H1 (cell line): ENCODE measurements around the gene TCF7L1. TPM values are rescaled to one million over a fixed set of nuclear protein-coding genes. Genes with fewer than 3 reads are reported as not detected.

ENCODE experiments used
- CTCF ChIA-PET: fragments of 300-600 bp; sonication (Branson Sonifier 250); formaldehyde crosslinking; loops from one replicate; lab custom pipeline; 2021; ENCODE audit not compliant: partially characterized antibody; lab: Charles Lee
- POLR2A ChIA-PET: fragments of 300-600 bp; sonication (Branson Sonifier 250); formaldehyde crosslinking; loops from one replicate; lab custom pipeline; 2021; ENCODE audit warnings: inconsistent platforms; ENCODE audit not compliant: partially characterized antibody; lab: Charles Lee
- DNase-seq, 2 experiments: peaks; one replicate each; pipeline versions ENCODE4 v3.0.0 to v3.0.0-alpha.2; 2010 to 2022; ENCODE audit warnings: low spot score in 2 of 2, low read depth in 1 of 2, mixed read lengths in 1 of 2
- FAIRE-seq: peaks from 2 replicates; lab custom pipeline; 2011; peaks lifted over from hg19 to GRCh38; lab: Jason Lieb, UNC
- H2AFZ ChIP-seq: 2 replicates; pipeline ENCODE4 v1.8.1; 2012; ENCODE audit warnings: low read length, inconsistent platforms
- H2AK5ac ChIP-seq: 2 replicates; pipeline ENCODE4 v1.6.1; 2013; ENCODE audit warnings: low read depth, low read length
- H2BK120ac ChIP-seq: replicated peaks from 2 replicates; pipeline ENCODE3; 2013; ENCODE audit warnings: low read depth, low read length, inconsistent platforms
- H2BK12ac ChIP-seq: 2 replicates; pipeline ENCODE4 v1.6.1; 2013; ENCODE audit warnings: low read depth, low read length
- H2BK15ac ChIP-seq: 2 replicates; pipeline ENCODE4 v1.6.1; 2013; ENCODE audit warnings: low read length
- H2BK20ac ChIP-seq: 2 replicates; pipeline ENCODE4 v1.6.1; 2013; ENCODE audit warnings: low read length
- H2BK5ac ChIP-seq: 2 replicates; pipeline ENCODE4 v1.6.1; 2013; ENCODE audit warnings: low read depth, low read length
- H3K14ac ChIP-seq: 2 replicates; pipeline ENCODE4 v1.6.1; 2013; ENCODE audit warnings: inconsistent platforms; ENCODE audit not compliant: insufficient read length
- H3K18ac ChIP-seq: 2 replicates; pipeline ENCODE4 v1.6.1; 2013; ENCODE audit warnings: low read length; ENCODE audit errors: extremely low read depth
- H3K23ac ChIP-seq: 2 replicates; pipeline ENCODE4 v1.6.1; 2013; ENCODE audit warnings: inconsistent platforms; ENCODE audit not compliant: insufficient read length
- H3K23me2 ChIP-seq: 2 replicates; pipeline ENCODE4 v1.6.1; 2013; ENCODE audit warnings: low read depth, low read length
- H3K27ac ChIP-seq: 2 replicates; pipeline ENCODE4 v1.6.1; 2011; ENCODE audit warnings: low read depth, low read length, inconsistent platforms
- H3K27me3 ChIP-seq, 4 experiments: replicated peaks in 1 of 4; 1 replicate in 1 of 4; 2 replicates in 3 of 4; pipeline versions ENCODE4 v1.6.1 to v1.8.1; 2011 to 2013; ENCODE audit warnings: low read length in 3 of 4, mild to moderate bottlenecking in 3 of 4, inconsistent platforms in 2 of 4, mixed read lengths in 2 of 4, moderate library complexity in 1 of 4; ENCODE audit not compliant: control insufficient read depth in 3 of 4, insufficient read depth in 3 of 4; ENCODE audit errors: extremely low read depth in 1 of 4
- H3K36me3 ChIP-seq, 4 experiments: 2 replicates each; pipeline versions ENCODE4 v1.6.1 to v1.8.1; 2011 to 2013; ENCODE audit warnings: mild to moderate bottlenecking in 4 of 4, low read length in 3 of 4, moderate library complexity in 2 of 4, control low read depth in 1 of 4, inconsistent platforms in 1 of 4; ENCODE audit not compliant: insufficient read depth in 4 of 4, control insufficient read depth in 2 of 4
- H3K4ac ChIP-seq: replicated peaks from 2 replicates; pipeline ENCODE3; 2013; ENCODE audit warnings: low read length, low read depth, mixed read lengths, inconsistent platforms; ENCODE audit not compliant: insufficient read length
- H3K4me1 ChIP-seq, 4 experiments: replicated peaks in 1 of 4; 1 replicate in 1 of 4; 2 replicates in 3 of 4; pipeline versions ENCODE4 v1.6.1 to v1.8.1; 2011 to 2013; ENCODE audit warnings: low read length in 3 of 4, inconsistent platforms in 2 of 4, mixed read lengths in 1 of 4; ENCODE audit not compliant: insufficient read depth in 4 of 4, control insufficient read depth in 3 of 4
- H3K4me2 ChIP-seq, 2 experiments: 2 replicates each; pipeline versions ENCODE4 v1.6.1 to v1.8.1; 2011 to 2013; ENCODE audit warnings: low read depth in 2 of 2, low read length in 2 of 2, control low read depth in 1 of 2, inconsistent platforms in 1 of 2, mild to moderate bottlenecking in 1 of 2; ENCODE audit not compliant: insufficient read depth in 1 of 2
- H3K4me3 ChIP-seq, 4 experiments: fragments of 200-600, 300-600 bp in 1 of 4; sonication (generic), shearing (Covaris generic), sonication (Bioruptor Twin) in 1 of 4; 2 replicates each; pipeline versions ENCODE4 v1.5.1 to v1.8.1; 2011 to 2016; ENCODE audit warnings: low read length in 4 of 4, low read depth in 3 of 4, control low read depth in 2 of 4, inconsistent platforms in 2 of 4, mild to moderate bottlenecking in 2 of 4, mixed read lengths in 1 of 4, moderate library complexity in 1 of 4; ENCODE audit not compliant: insufficient read depth in 2 of 4; ENCODE audit errors: extremely low read depth in 1 of 4
- H3K56ac ChIP-seq: replicated peaks from 2 replicates; pipeline ENCODE3; 2013; ENCODE audit warnings: low read depth, mild to moderate bottlenecking, mixed read lengths, low read length, inconsistent platforms; ENCODE audit not compliant: insufficient read length
- H3K79me1 ChIP-seq: 2 replicates; pipeline ENCODE4 v1.6.1; 2013; ENCODE audit warnings: low read depth, low read length, control low read depth
- H3K79me2 ChIP-seq, 2 experiments: 2 replicates each; pipeline versions ENCODE4 v1.6.1 to v1.8.1; 2012 to 2013; ENCODE audit warnings: low read length in 2 of 2, mild to moderate bottlenecking in 2 of 2, inconsistent platforms in 1 of 2; ENCODE audit not compliant: insufficient read depth in 2 of 2, control insufficient read depth in 1 of 2
- H3K9ac ChIP-seq, 4 experiments: replicated peaks in 1 of 4; 1 replicate in 1 of 4; 2 replicates in 3 of 4; pipeline versions ENCODE4 v1.6.1 to v1.8.1; 2011 to 2013; ENCODE audit warnings: low read depth in 3 of 4, low read length in 3 of 4, control low read depth in 2 of 4, mild to moderate bottlenecking in 2 of 4, moderate library complexity in 2 of 4, inconsistent platforms in 1 of 4; ENCODE audit errors: extremely low read depth in 1 of 4
- H3K9me3 ChIP-seq, 2 experiments: 2 replicates each; pipeline versions ENCODE4 v1.6.1 to v1.8.1; 2012 to 2013; ENCODE audit warnings: mild to moderate bottlenecking in 2 of 2, moderate library complexity in 2 of 2, control low read depth in 1 of 2, inconsistent platforms in 1 of 2, low read depth in 1 of 2, low read length in 1 of 2, mixed read lengths in 1 of 2; ENCODE audit not compliant: insufficient read depth in 2 of 2
- H4K20me1 ChIP-seq, 2 experiments: replicated peaks in 1 of 2; 2 replicates each; pipeline versions ENCODE3 to v1.8.1; 2011 to 2013; ENCODE audit warnings: inconsistent platforms in 2 of 2, low read length in 2 of 2, mild to moderate bottlenecking in 1 of 2; ENCODE audit not compliant: insufficient read depth in 2 of 2, control insufficient read depth in 1 of 2
- H4K5ac ChIP-seq: 2 replicates; pipeline ENCODE4 v1.6.1; 2013; ENCODE audit warnings: low read length, low read depth, mixed read lengths, inconsistent platforms; ENCODE audit not compliant: insufficient read length
- H4K8ac ChIP-seq: 2 replicates; pipeline ENCODE4 v1.8.0; 2013; ENCODE audit warnings: mild to moderate bottlenecking, moderate library complexity, low read length, inconsistent platforms; ENCODE audit not compliant: insufficient read depth; ENCODE audit errors: extremely low read depth
- H4K91ac ChIP-seq: replicated peaks from 2 replicates; pipeline ENCODE3; 2013; ENCODE audit warnings: low read length, mixed read lengths, inconsistent platforms; ENCODE audit not compliant: insufficient read length
- BACH1 ChIP-seq: IDR thresholded peaks from 2 replicates; pipeline ENCODE4 v1.6.1; 2012; ENCODE audit warnings: low read length, improper control_type of control experiment
- BCL11A ChIP-seq, 2 experiments: IDR thresholded peaks; one replicate each; pipeline ENCODE4 v1.6.1; 2011; ENCODE audit warnings: low read depth in 2 of 2, low read length in 2 of 2, mild to moderate bottlenecking in 2 of 2
- FOSL1 ChIP-seq: IDR thresholded peaks from 2 replicates; pipeline ENCODE4 v1.6.1; 2011; ENCODE audit warnings: mild to moderate bottlenecking, low read depth, low read length, moderate library complexity; ENCODE audit not compliant: insufficient read depth
- HDAC6 ChIP-seq: IDR thresholded peaks from one replicate; pipeline ENCODE4 v1.7.1; 2012; ENCODE audit warnings: low read depth, mild to moderate bottlenecking, inconsistent platforms, low read length, moderate library complexity
- KDM5A ChIP-seq: fragments of 200-600 bp; IDR thresholded peaks from 2 replicates; pipeline ENCODE4 v1.7.1; 2012; ENCODE audit warnings: mild to moderate bottlenecking, low read length, inconsistent platforms, mixed read lengths
- SIN3A ChIP-seq, 2 experiments: IDR thresholded peaks in 1 of 2; conservative IDR thresholded peaks in 1 of 2; 2 replicates each; pipeline ENCODE4 v1.6.1; 2011 to 2012; ENCODE audit warnings: low read length in 2 of 2, improper control_type of control experiment in 1 of 2, low read depth in 1 of 2, mild to moderate bottlenecking in 1 of 2
- SIRT6 ChIP-seq: IDR thresholded peaks from one replicate; pipeline ENCODE4 v1.7.1; 2012; ENCODE audit warnings: low read length, inconsistent platforms
- SIX5 ChIP-seq: IDR thresholded peaks from 2 replicates; pipeline ENCODE4 v1.6.1; 2011; ENCODE audit warnings: mild to moderate bottlenecking, low read depth, low read length
- TAF7 ChIP-seq: optimal IDR thresholded peaks from 2 replicates; pipeline ENCODE3; 2011; ENCODE audit warnings: low read depth, mild to moderate bottlenecking, inconsistent platforms, low read length, moderate library complexity, borderline replicate concordance
- TCF12 ChIP-seq: IDR thresholded peaks from 2 replicates; pipeline ENCODE4 v1.6.1; 2011; ENCODE audit warnings: low read depth, mild to moderate bottlenecking, low read length
- WGBS, 2 experiments: shearing (Covaris generic) in 1 of 2; methylation state at CpG; one replicate each; pipeline versions ENCODE4 v1.1.6 to v1.1.7; 2013 to 2015; ENCODE audit warnings: low lambda C conversion rate in 2 of 2, mixed read lengths in 2 of 2, inconsistent platforms in 1 of 2, low coverage in 1 of 2, missing lambda C conversion rate in 1 of 2; ENCODE audit not compliant: insufficient replicate concordance in 2 of 2, insufficient coverage in 1 of 2, insufficient read length in 1 of 2; ENCODE audit errors: extremely low coverage in 1 of 2, missing lambda C conversion rate in 1 of 2; 5-methylcytosine and 5-hydroxymethylcytosine counted together
- polyA plus RNA-seq, 7 experiments: library from polyadenylated mRNA; depleted of rRNA in 3 of 7; stranded (reverse) in 5 of 7; unstranded in 2 of 7; fragments of >200 nt in 5 of 7; fragments of 200-250 nt in 2 of 7; gene quantifications; 1 replicate in 5 of 7; 2 replicates in 1 of 7; 4 replicates in 1 of 7; pipeline versions ENCODE4 v1.2.1 to v1.2.3, GENCODE V29; 2011 to 2013; ENCODE audit warnings: missing spikeins in 2 of 7, mixed read lengths in 2 of 7
- total RNA-seq: library from RNA; stranded (reverse); fragmentation: NEBNext Ultra II Directional; extraction: Animal tissue kit (Norgen Biotek cat#: 25700); gene quantifications from 2 replicates; pipeline ENCODE4 v1.2.1, GENCODE V29; 2021
- TF ChIP-seq, protein P1 (sequence below): IDR thresholded peaks from 2 replicates; pipeline ENCODE4 v1.6.1; 2012; ENCODE audit warnings: low read length, inconsistent platforms

TCF7L1 gene
- total and polyA plus RNA-seq, 2 of the 8 experiments (the other 6 are each of a cell fraction or from before 2014, with no cell fraction given), result 27.5 to 108 TPM

DNA sequence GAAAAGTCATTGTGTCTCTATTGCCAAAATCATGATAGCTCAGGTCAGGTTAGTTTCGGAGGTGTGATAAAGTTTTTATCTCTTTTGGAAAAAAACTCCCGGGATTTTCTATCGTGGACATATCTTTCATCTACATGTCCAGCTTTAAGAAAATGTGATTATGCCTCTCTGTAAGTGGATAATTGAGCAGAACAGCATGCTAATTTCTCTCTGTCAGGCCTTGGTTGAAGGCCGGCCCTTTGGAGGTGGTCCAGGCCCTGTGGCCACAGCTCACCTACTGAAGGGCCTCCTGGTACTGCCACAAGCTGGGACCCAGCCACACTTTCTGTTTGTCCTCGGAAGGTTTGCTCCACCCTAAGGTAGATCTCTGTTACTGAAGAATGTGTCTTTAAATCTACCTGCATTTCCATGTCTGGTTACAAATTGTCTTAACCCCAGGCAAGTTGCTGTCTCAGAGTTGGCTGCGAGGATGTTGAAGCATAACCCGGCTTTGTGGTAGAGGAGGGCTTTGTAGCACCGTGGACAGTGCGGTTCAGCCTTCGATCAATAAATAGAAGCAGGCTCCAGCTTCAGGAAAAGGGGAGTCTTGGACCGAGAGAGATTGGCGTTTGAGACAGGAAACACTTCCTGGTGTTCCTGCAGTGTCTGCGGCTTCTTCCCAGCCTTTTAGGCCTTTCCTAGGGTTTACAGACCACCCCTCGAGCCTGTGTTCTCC, 25.5 kb downstream of the TCF7L1 start:
- Histone ChIP-seq H2BK5ac (no peak overlapping the region), H3K23me2 (no peaks in the 10 kb centered on the region), H3K79me2 (peaks cover 43 to 100% of the 10 kb centered on the region in 2 experiments), H3K4ac (no peak overlapping the region), H3K14ac (no peak overlapping the region), H4K8ac (no peak overlapping the region), H3K4me2 (no peak overlapping the region), H4K5ac (no peak overlapping the region), H3K9ac (no peak overlapping the region), H4K20me1 (peaks cover 45 to 47% of the 10 kb centered on the region in 2 experiments), H2BK12ac (no peak overlapping the region), H3K79me1 (peaks cover 25% of the 10 kb centered on the region), H3K18ac (no peak overlapping the region), H3K27me3 (no peaks in the 10 kb centered on the region; a peak in 1 of 7 replicates), H3K23ac (no peak overlapping the region), H3K9me3 (no peaks in the 10 kb centered on the region), H4K91ac (no peak overlapping the region), H2AFZ (no peak overlapping the region), H2BK15ac (no peak overlapping the region), H3K4me1 (peaks cover 13 to 39% (median 24%) of the 10 kb centered on the region in 4 experiments), H2BK120ac (no peak overlapping the region), H2AK5ac (no peak overlapping the region), H3K27ac (0 out of 2 replicates have a peak overlapping the region, but pooled peaks have one; percentile 31), H2BK20ac (no peak overlapping the region), H3K4me3 (no peak overlapping the region), H3K56ac (no peak overlapping the region), H3K36me3 (peaks cover 0 to 8% (median 0%) of the 10 kb centered on the region in 4 experiments; a peak in 2 of 8 replicates)
- 89% methylated on average over 14 of the region's 14 CpGs; no CpG with 5 or more reads in 1 of the 2 experiments for WGBS, 2 experiments
- ChIA-PET POLR2A (interaction anchor here (0.9 to 5.5 kb wide), 9 partner anchors 11 to 97 kb away, joined by 3 to 63 read pairs (median 4); no protein-coding TSS in a partner anchor), CTCF (interaction anchor here (0.6 to 3.9 kb wide), 10 partner anchors 12 to 140 kb away, joined by 3 to 15 read pairs (median 6); partner anchors contain the start of gene TCF7L1)
- DNase-seq, result no peak
- no peak for FAIRE-seq
- TF ChIP-seq SIN3A (conservative IDR thresholded peaks at IDR 0.05 in 1 of 2, IDR thresholded peaks at IDR 0.05 in 1 of 2; ENCODE audit: low read depth in 1 of 2, low read length in 2 of 2), result no peak
- no peak for TF ChIP-seq HDAC6
- TF ChIP-seq SIX5, result no peak
- TF ChIP-seq, protein P1, sequence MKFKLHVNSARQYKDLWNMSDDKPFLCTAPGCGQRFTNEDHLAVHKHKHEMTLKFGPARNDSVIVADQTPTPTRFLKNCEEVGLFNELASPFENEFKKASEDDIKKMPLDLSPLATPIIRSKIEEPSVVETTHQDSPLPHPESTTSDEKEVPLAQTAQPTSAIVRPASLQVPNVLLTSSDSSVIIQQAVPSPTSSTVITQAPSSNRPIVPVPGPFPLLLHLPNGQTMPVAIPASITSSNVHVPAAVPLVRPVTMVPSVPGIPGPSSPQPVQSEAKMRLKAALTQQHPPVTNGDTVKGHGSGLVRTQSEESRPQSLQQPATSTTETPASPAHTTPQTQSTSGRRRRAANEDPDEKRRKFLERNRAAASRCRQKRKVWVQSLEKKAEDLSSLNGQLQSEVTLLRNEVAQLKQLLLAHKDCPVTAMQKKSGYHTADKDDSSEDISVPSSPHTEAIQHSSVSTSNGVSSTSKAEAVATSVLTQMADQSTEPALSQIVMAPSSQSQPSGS, result no peak
- no peak for TF ChIP-seq BCL11A (IDR thresholded peaks at IDR 0.05; ENCODE audit: low read depth in 2 of 2, low read length in 2 of 2)
- TF ChIP-seq BACH1, result no peak
- no peak for TF ChIP-seq TCF12
- TF ChIP-seq KDM5A, result no peak
- no peak for TF ChIP-seq TAF7
- TF ChIP-seq SIRT6, result no peak
- TF ChIP-seq FOSL1, result no peak
